ENCODE data around the gene RUFY1. TPM values are rescaled to one million over a fixed set of nuclear protein-coding genes. Genes with fewer than 3 reads are reported as not detected.
A peak's percentile ranks its signal among the peaks of the same experiment; 100 is the strongest.
"Not testable (repeated sequence)": the region's sequence is repeated elsewhere in the genome, so short reads cannot be mapped to it uniquely, and the experiment has no call there.

RUFY1 gene
- total RNA-seq, 2 experiments from 2014 or later = 31.1 to 31.8 TPM

DNA sequence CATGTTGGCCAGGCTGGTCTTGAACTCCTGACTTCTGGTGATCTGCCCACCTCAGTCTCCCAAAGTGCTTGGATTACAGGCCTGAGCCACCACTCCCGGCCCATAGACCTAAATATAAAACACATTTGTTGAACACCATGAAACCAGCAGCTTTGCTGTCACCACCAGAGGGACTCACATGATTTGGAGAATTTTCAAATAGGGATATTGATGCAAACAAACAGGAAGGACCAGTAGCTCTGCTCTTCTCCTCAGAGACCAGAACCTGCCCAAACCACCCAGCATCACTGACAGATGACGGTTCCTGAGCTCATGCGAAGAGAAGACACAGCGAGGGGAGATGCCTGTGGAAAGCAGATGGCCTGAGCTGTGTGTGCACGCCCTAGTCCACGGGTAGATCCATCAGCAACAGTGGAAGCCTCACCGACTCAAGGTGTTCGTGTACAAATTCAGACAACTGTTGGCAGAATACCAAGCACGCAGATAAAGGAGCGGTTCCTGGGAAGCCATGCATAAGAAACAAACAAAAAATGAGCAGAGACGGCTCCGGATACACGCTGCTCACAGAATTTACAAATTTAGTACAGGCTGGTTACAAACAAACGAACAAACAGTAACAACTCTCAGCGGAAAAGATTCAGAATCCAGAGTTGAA is 30.8 kb upstream of the RUFY1 start:
- not testable (repeated sequence) for H3K4me3 Mint-ChIP-seq, H3K27ac Mint-ChIP-seq, H3K9me3 Mint-ChIP-seq, H3K27me3 Mint-ChIP-seq, H3K4me1 Mint-ChIP-seq, DNase-seq, H3K36me3 Mint-ChIP-seq

GRCh38 chr5:179522107-179522506 is 28.2 kb upstream of the RUFY1 start:
- H3K36me3 Mint-ChIP-seq, H3K9me3 Mint-ChIP-seq, DNase-seq, H3K4me1 Mint-ChIP-seq, H3K27me3 Mint-ChIP-seq, H3K4me3 Mint-ChIP-seq, H3K27ac Mint-ChIP-seq: not testable (repeated sequence)

- Mint-ChIP-seq H3K9me3 (no peaks in the 10 kb centered on the region), H3K27me3 (no peaks in the 10 kb centered on the region), H3K36me3 (peaks cover 3% of the 10 kb centered on the region), H3K4me1 (peaks cover 13% of the 10 kb centered on the region), H3K4me3 (no peak overlapping the region), H3K27ac (no peak overlapping the region)
- DNase-seq = no peak
These were observed 23.4 kb upstream of the RUFY1 start for GRCh38 chr5:179526978-179527377.

DNA sequence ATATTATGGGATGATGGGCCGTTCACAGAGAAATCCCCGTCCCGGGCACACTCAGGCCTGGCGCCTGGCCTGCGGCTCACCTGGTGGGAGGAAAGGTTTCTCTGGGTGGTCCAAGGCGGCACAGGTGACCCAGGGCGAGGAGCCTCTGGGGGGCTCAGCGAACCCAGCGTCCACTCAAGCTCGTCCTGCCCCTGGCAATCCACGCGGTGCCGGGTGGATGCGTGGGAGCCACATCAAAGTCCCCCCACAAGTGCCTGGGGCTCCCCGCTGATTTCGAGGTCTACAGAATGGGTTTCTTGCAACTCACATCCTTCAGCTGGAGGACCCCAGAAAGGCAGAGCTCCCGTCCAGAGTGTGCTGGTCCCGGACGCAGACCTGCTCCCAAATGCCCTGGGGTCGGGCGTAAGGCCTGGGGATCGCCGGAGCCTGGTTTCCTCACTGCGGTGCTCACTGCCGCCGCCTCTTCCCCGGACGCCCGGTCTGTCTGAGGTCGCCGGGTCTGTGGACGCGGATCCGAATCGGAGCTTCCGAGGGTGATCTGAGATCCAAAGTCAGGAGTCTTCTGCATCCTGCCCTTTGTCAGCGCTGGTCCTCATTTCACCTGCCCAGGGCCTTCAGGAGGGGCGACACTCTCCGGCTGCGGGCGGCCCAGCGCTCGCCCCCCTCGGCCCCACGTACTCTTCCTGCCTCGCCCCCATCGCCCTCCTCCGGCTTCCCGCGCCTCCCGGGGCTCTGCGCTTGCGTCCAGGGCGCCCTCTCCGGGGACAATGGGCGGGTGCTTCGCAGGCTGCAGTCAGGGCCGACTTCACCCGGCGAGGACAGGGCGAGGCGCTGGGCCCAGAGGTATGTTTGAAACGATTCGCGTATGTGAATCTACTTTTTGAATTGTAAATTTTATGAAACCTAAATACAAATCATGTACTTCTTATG is 20.0 kb upstream of the RUFY1 start:
- peaks cover 18% of the 10 kb centered on the region for H3K4me1 Mint-ChIP-seq
- no peaks in the 10 kb centered on the region for H3K9me3 Mint-ChIP-seq
- H3K36me3 Mint-ChIP-seq = peaks cover 3% of the 10 kb centered on the region
- H3K4me3 Mint-ChIP-seq = peak overlapping the region; percentile 69
- peak overlapping the region; percentile 42 for H3K27ac Mint-ChIP-seq
- H3K27me3 Mint-ChIP-seq = no peaks in the 10 kb centered on the region
- DNase-seq = peak; percentile 83

DNA sequence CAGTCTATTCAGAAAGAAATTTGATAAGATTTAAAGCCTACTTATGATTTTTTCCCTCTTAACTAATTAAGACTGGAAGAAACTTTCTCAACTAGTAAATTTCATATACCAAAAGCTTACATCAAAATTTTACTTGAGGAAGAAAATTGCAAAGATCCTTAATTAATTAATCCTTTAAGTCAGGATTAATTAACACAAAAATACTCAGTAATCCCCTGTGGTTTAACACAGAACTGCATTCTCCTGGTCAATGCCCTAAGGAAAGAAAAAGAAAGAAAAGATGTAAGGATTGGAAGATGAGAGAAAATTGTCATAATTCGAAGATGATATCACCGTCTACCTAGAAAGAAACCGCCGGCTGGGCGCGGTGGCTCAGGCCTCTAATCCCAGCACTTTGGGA is 17.3 kb upstream of the RUFY1 start:
- H3K4me3 Mint-ChIP-seq = no peak overlapping the region
- no peaks in the 10 kb centered on the region for H3K9me3 Mint-ChIP-seq
- no peaks in the 10 kb centered on the region for H3K27me3 Mint-ChIP-seq
- peaks cover 3% of the 10 kb centered on the region for H3K36me3 Mint-ChIP-seq
- H3K27ac Mint-ChIP-seq = no peak overlapping the region
- no peak for DNase-seq
- H3K4me1 Mint-ChIP-seq = peaks cover 15% of the 10 kb centered on the region

DNA sequence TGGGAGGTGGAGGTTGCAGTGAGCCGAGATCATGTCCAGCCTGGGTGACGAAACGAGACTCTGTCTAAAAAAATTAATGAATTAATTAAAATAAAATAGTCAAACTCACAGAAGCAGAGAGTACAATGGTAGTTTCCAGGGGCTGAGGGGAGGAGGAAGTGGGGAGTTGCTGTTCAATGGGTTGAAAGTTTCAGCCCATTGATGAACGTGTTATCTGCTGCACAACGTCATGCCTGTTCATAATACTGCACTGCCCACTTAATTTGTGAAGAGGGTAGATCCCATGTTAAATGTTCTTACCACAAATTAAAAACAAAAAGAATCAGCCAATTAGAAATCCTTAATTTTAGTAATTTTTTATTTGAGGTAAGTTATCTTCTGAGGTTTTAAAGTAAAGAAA is 16.4 kb upstream of the RUFY1 start:
- no peaks in the 10 kb centered on the region for H3K9me3 Mint-ChIP-seq
- H3K27ac Mint-ChIP-seq = peak overlapping the region; percentile 14
- peak overlapping the region; percentile 69 for H3K4me3 Mint-ChIP-seq

DNA sequence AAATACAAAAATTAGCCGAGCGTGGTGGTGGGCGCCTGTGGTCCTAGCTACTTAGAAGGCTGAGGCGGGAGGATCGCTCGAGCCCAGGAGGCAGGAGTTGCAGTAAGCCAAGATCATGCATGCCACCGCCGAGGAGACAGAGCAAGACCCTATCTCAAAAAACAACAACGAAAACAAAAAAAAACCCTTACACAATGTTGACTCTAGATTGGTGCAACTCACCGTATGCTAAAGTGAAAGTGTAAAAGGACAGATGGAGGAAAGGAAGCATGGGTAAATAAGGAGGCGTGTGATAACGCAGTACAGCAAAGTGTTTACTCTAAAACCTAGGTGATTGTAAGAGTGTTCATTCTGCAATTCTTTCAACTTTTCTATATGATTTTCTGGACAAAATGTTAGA is 15.9 kb upstream of the RUFY1 start:
- H3K4me3 Mint-ChIP-seq = peak overlapping the region; percentile 69
- no peaks in the 10 kb centered on the region for H3K27me3 Mint-ChIP-seq
- H3K36me3 Mint-ChIP-seq = peaks cover 3% of the 10 kb centered on the region
- peaks cover 15% of the 10 kb centered on the region for H3K4me1 Mint-ChIP-seq
- no peaks in the 10 kb centered on the region for H3K9me3 Mint-ChIP-seq
- peak overlapping the region; percentile 14 for H3K27ac Mint-ChIP-seq
- DNase-seq = no peak

More for the DNA sequence above, 16.4 kb upstream of the RUFY1 start:
- H3K4me1 Mint-ChIP-seq = peaks cover 15% of the 10 kb centered on the region
- DNase-seq = no peak
- H3K36me3 Mint-ChIP-seq = peaks cover 3% of the 10 kb centered on the region
- no peaks in the 10 kb centered on the region for H3K27me3 Mint-ChIP-seq

DNA sequence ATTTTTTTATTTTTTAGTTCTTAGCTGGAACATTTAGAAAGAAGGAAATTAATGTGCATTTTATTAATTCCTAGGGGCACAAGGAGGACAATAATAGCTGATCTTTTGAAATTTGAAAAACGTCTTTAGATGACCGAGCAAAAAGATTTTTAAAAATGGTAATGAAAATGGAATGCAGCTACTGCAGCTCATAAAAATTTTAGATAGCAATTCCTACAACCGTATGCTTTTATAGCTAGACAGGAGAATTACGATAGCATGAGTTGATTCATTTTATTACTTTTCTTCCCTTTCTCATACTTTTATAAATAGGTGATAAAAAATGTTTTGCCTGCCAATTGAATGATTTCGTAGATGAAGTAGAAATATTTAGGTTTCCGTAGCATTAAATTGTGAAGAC is 13.7 kb upstream of the RUFY1 start:
- Mint-ChIP-seq H3K27me3 (no peaks in the 10 kb centered on the region), H3K9me3 (no peaks in the 10 kb centered on the region), H3K4me1 (peaks cover 7% of the 10 kb centered on the region), H3K36me3 (peaks cover under 1% of the 10 kb centered on the region), H3K4me3 (no peak overlapping the region), H3K27ac (no peak overlapping the region)
- DNase-seq = no peak

DNA sequence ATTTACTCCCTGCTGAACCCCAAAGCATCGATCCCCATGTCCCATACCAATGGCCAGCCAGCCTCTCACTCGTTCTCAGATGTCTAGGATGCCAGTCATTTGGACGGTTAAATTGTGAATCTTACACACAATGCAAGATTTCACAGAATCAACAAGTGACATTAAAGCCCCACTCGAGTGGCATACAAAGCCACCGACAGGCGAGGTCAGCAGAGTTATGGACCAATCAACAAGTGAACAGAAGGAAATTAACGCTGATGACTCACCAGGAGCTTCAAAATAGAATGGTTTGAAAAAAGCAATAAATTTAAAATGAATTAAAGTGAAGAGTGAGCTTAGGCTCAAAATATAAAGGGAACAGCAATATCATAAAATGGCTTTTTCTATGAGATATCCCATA is 8.2 kb upstream of the RUFY1 start:
- Mint-ChIP-seq H3K27me3 (no peaks in the 10 kb centered on the region), H3K4me3 (no peak overlapping the region), H3K36me3 (no peaks in the 10 kb centered on the region), H3K4me1 (peaks cover 1% of the 10 kb centered on the region), H3K27ac (no peak overlapping the region), H3K9me3 (no peaks in the 10 kb centered on the region)
- DNase-seq = no peak

DNA sequence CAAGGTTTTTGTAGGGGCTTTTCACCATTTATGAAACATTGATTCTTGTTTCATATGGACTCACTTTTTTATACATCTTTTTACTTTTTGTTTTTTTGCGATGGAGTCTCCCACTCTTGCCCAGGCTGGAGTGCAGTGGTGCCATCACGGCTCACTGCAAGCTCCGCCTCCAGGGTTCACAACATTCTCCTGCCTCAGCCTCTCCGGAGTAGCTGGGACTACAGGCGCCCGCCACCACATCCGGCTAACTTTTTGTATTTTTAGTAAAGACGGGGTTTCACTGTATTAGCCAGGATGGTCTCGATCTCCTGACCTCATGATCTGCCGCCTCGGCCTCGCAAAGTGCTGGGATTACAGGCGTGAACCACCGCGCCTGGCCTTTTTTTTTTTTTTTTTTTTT is 7.1 kb upstream of the RUFY1 start:
- not testable (repeated sequence) for H3K9me3 Mint-ChIP-seq, H3K36me3 Mint-ChIP-seq, H3K4me3 Mint-ChIP-seq, H3K4me1 Mint-ChIP-seq, DNase-seq, H3K27ac Mint-ChIP-seq, H3K27me3 Mint-ChIP-seq

- H3K36me3 Mint-ChIP-seq = peaks cover 40% of the 10 kb centered on the region
- no peak overlapping the region for H3K27ac Mint-ChIP-seq
- peaks cover 26% of the 10 kb centered on the region for H3K4me1 Mint-ChIP-seq
- H3K9me3 Mint-ChIP-seq = no peaks in the 10 kb centered on the region
- H3K27me3 Mint-ChIP-seq = no peaks in the 10 kb centered on the region
- no peak overlapping the region for H3K4me3 Mint-ChIP-seq
- DNase-seq = no peak
These were observed 2.7 kb downstream of the RUFY1 start for GRCh38 chr5:179553006-179553405.

- Mint-ChIP-seq H3K27ac (peak overlapping the region; percentile 46), H3K4me3 (no peak overlapping the region), H3K4me1 (peaks cover 30% of the 10 kb centered on the region), H3K27me3 (no peaks in the 10 kb centered on the region), H3K36me3 (peaks cover 44% of the 10 kb centered on the region), H3K9me3 (peaks cover under 1% of the 10 kb centered on the region)
- no peak for DNase-seq
These were observed 3.5 kb downstream of the RUFY1 start for GRCh38 chr5:179553875-179554274.

DNA sequence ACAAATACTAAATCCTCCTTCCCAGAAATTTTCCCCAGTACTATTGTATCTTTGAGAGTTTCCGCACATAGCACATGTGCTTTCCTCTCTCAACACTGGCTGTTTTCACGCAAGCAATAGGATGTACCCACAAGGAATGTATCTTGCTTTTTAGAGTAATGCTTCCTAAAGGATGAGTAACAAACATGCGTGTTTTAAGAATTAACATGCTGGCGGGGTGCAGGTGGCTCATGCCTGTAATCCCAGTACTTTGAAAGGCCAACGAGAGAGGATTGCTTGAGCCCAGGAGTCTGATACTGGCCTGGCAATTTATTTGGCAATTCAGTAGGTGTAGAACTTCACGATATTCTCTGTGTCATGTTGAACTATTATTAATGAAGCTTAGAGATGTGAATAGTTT is 4.6 kb downstream of the RUFY1 start:
- no peak for DNase-seq
- no peak overlapping the region for H3K27ac Mint-ChIP-seq
- no peaks in the 10 kb centered on the region for H3K27me3 Mint-ChIP-seq
- peaks cover 1% of the 10 kb centered on the region for H3K9me3 Mint-ChIP-seq
- peaks cover 43% of the 10 kb centered on the region for H3K36me3 Mint-ChIP-seq
- H3K4me1 Mint-ChIP-seq = peaks cover 28% of the 10 kb centered on the region
- H3K4me3 Mint-ChIP-seq = no peak overlapping the region

DNA sequence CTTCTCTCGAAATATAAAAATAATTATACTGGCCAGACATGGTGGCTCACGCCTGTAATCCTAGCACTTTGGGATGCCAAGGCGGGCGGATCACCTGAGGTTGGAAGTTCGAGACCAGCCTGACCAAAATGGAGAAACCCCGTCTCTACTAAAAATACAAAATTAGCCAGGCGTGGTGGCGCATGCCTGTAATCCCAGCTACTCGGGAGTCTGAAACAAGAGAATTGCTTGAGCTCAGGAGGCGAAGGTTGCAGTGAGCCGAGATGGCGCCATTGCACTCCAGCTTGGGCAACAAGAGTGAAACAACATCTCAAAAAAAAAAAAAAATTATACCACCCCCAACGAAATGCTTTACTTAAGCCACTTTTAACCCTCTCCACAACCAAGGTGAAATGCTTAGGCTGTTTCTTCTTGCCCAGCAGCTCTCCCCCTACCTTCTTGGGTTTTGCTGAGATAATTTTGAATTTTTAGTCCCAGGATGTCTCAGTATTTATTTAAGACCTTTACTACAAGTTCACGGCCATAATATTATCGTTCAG is 8.0 kb downstream of the RUFY1 start:
- H3K4me3 Mint-ChIP-seq = peak overlapping the region; percentile 10
- DNase-seq, H3K9me3 Mint-ChIP-seq, H3K27ac Mint-ChIP-seq, H3K27me3 Mint-ChIP-seq: not testable (repeated sequence)
- H3K4me1 Mint-ChIP-seq = peaks cover 15% of the 10 kb centered on the region
- H3K36me3 Mint-ChIP-seq = peaks cover 34% of the 10 kb centered on the region

DNA sequence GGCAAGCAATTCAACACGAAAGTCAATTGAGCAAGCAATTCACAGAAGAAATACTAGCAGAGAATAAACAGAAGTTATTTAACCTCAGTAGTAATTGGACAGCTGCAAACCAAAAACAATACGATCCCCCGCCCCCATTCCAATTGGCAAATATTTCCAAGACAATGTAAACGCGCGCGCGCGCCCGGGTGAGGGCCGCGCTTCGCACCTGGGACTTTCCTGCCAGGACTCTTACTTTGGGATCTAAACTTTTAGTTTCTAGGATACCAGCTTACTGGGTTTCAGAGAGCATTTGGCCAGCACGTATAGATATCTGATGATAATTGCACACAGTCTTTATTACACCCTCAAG is 8.6 kb downstream of the RUFY1 start:
- H3K9me3 Mint-ChIP-seq = peaks cover 1% of the 10 kb centered on the region
- no peak for DNase-seq
- peaks cover 31% of the 10 kb centered on the region for H3K36me3 Mint-ChIP-seq
- H3K27ac Mint-ChIP-seq = peak overlapping the region; percentile 75
- H3K4me3 Mint-ChIP-seq = peak overlapping the region; percentile 81
- H3K27me3 Mint-ChIP-seq = no peaks in the 10 kb centered on the region
- H3K4me1 Mint-ChIP-seq = peaks cover 11% of the 10 kb centered on the region
